Right cardiac atrium (tissue), 5 donors: ENCODE data around the gene BTG3. TPM values are rescaled to one million over a fixed set of nuclear protein-coding genes. Genes with fewer than 3 reads are reported as not detected.

Source experiments
- ATAC-seq, 2 donors: fragments of 200-7000 bp; cut with Tn5 transposase; one replicate each; pipeline versions ENCODE4 v1.8.0 to v1.9.1; 2020; ENCODE audit warnings: moderate library complexity in 2 of 2, mild to moderate bottlenecking in 1 of 2
- DNase-seq, 3 donors: peaks; one replicate each; pipeline ENCODE4 v3.0.0-alpha.2; 2020
- H3K27ac ChIP-seq: one replicate; pipeline ENCODE4 v1.5.1; 2013; ENCODE audit warnings: mild to moderate bottlenecking, low read length, control low read depth, moderate library complexity
- H3K27me3 ChIP-seq: one replicate; pipeline ENCODE4 v1.6.1; 2013; ENCODE audit not compliant: control insufficient read depth, insufficient read depth
- H3K4me1 ChIP-seq: one replicate; pipeline ENCODE4 v1.6.1; 2013; ENCODE audit warnings: low read length; ENCODE audit not compliant: control insufficient read depth, insufficient read depth
- H3K4me3 ChIP-seq: one replicate; pipeline ENCODE4 v1.5.1; 2013; ENCODE audit warnings: low read length, control low read depth
- H3K9me3 ChIP-seq: one replicate; pipeline ENCODE4 v1.6.1; 2013; ENCODE audit warnings: low read length; ENCODE audit not compliant: control insufficient read depth
- WGBS: extraction: QIAGEN DNeasy Blood & Tissue Kit; methylation state at CpG from one replicate; pipeline ENCODE4 v1.1.7; 2013; 5-methylcytosine and 5-hydroxymethylcytosine counted together
- intact Hi-C, 4 donors: fragments of 100-400 bp; cut with DNase I; formaldehyde crosslinking; loops; one replicate each; pipeline versions ENCODE4 v1.11.0 to v1.14.0; 2022 to 2023
- polyA plus RNA-seq: library from polyadenylated mRNA; stranded (reverse); fragments of 200-250 nt; gene quantifications from one replicate; pipeline ENCODE4 v1.2.3, GENCODE V29; 2013
- total RNA-seq, 4 donors: library from RNA; stranded (reverse); fragmentation: NEBNext Ultra II Directional; extraction: Animal tissue kit (Norgen Biotek cat#: 25700); gene quantifications; one replicate each; pipeline ENCODE4 v1.2.1, GENCODE V29; 2021
- donor health status: healthy with polysubstance abuse.
- donor health status: DM: no; HTN: yes; CAD: no.
- donor health status: DM: no; HTN: no; CAD: no.
- donor health status: DM: no; HTN: yes; CAD: no; lungs with severe emphysema.
- donor health status: DM: yes; HTN: yes; CAD: no.

Gene BTG3
- total and polyA plus RNA-seq, 5 donors = 21.7 to 33.7 (median 23.1) TPM

GRCh38 chr21:17622018-17622417 is 9.3 kb upstream of the BTG3 start:
- ATAC-seq (no peak), DNase-seq (no peak)
- Histone ChIP-seq H3K27ac (no peak overlapping the region), H3K27me3 (no peaks in the 10 kb centered on the region), H3K4me1 (no peaks in the 10 kb centered on the region), H3K4me3 (no peak overlapping the region), H3K9me3 (no peaks in the 10 kb centered on the region)
- intact Hi-C loops = no loop called here
- whole genome bisulfite sequencing = 84% methylated on average over 2 of the region's 2 CpGs

DNA sequence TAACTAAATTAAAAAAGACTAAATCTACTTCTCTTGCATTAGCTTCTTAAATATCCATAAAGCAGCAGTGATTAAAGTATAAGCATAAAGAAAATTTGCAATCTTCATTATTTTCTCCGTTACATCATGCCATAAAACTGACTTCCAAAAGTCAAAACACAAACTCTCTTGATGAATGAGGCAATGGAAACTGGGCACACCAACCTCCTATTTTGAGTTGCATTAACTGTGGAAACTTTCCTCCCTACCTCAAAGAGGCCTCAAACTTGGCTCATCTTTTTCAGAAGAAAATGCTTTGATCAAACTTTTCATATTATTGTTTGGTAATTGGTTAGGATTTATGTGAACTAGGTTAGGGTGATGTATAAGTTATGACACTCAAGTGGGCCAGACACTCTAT is 4.1 kb upstream of the BTG3 start:
- Histone ChIP-seq H3K27ac (no peak overlapping the region), H3K9me3 (no peaks in the 10 kb centered on the region), H3K4me3 (no peak overlapping the region), H3K4me1 (no peaks in the 10 kb centered on the region), H3K27me3 (no peaks in the 10 kb centered on the region)
- WGBS = 86% methylated on average over 1 of the region's 1 CpG
- ATAC-seq (no peak), DNase-seq (no peak)
- intact Hi-C loops = no loop called here

GRCh38 chr21:17613242-17613676 is 558 bp upstream of the BTG3 start:
- ATAC-seq = peak; percentile 30 to 37

GRCh38 chr21:17612023-17612564 is 607 bp downstream of the BTG3 start:
- WGBS = under 1% methylated on average over 50 of the region's 50 CpGs
- DNase-seq (peak; percentile 44 to 79 (median 76)), ATAC-seq (peak; percentile 11 to 46)
- Histone ChIP-seq H3K27me3 (no peaks in the 10 kb centered on the region), H3K27ac (peak overlapping the region; percentile 73), H3K9me3 (no peaks in the 10 kb centered on the region), H3K4me3 (peak overlapping the region; percentile 92), H3K4me1 (no peaks in the 10 kb centered on the region)
- intact Hi-C loops = no loop called here

More at GRCh38 chr21:17613242-17613676, 558 bp upstream of the BTG3 start:
- WGBS = 18% methylated on average over 16 of the region's 16 CpGs
- Histone ChIP-seq H3K27me3 (no peaks in the 10 kb centered on the region), H3K4me3 (peak overlapping the region; percentile 92), H3K9me3 (no peaks in the 10 kb centered on the region), H3K27ac (peak overlapping the region; percentile 61), H3K4me1 (no peaks in the 10 kb centered on the region)
- DNase-seq = peak; percentile 60 to 85 (median 80)
- intact Hi-C loops = no loop called here

GRCh38 chr21:17611414-17612022 is 1.2 kb downstream of the BTG3 start:
- intact Hi-C loops = no loop called here
- ATAC-seq (peak; percentile 77 to 84), DNase-seq (peak; percentile 85 to 93 (median 88))
- Histone ChIP-seq H3K4me3 (peak overlapping the region; percentile 92), H3K27me3 (no peaks in the 10 kb centered on the region), H3K27ac (peak overlapping the region; percentile 86), H3K4me1 (no peaks in the 10 kb centered on the region), H3K9me3 (no peaks in the 10 kb centered on the region)
- WGBS = under 1% methylated on average over 26 of the region's 26 CpGs

DNA sequence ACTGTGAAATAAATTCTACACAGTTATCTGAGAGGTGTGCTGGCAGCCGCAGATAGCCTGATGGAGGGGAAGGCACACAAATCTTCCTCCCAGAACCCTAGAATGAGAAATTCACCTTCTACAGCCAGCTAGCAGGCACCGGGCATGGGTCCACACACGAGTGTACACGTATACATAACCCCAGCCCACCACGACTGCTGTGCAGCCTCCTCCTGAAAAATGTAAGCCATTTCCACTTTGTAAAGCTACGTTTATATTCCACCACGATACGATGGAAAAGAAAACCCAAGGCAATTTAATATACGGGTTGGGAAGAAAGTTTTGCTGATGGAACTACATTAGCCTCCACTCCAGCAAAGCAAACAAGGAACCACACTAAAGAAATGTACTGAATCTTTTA is 1.8 kb downstream of the BTG3 start:
- DNase-seq = peak in 2 of 3 donors; percentile 17 to 55
- H3K9me3 ChIP-seq = no peaks in the 10 kb centered on the region
- 33% methylated on average over 9 of the region's 9 CpGs for WGBS
- ATAC-seq = no peak
- no peaks in the 10 kb centered on the region for H3K27me3 ChIP-seq
- H3K4me3 ChIP-seq = peak overlapping the region; percentile 92
- intact Hi-C loops = no loop called here
- peak overlapping the region; percentile 17 for H3K27ac ChIP-seq
- H3K4me1 ChIP-seq = no peaks in the 10 kb centered on the region

GRCh38 chr21:17609681-17610080 is 3.0 kb downstream of the BTG3 start:
- 98% methylated on average over 2 of the region's 2 CpGs for WGBS
- no peak for DNase-seq
- no peak for ATAC-seq
- intact Hi-C loops = no loop called here
- H3K4me1 ChIP-seq = no peaks in the 10 kb centered on the region
- no peaks in the 10 kb centered on the region for H3K27me3 ChIP-seq
- H3K9me3 ChIP-seq = no peaks in the 10 kb centered on the region
- no peak overlapping the region for H3K27ac ChIP-seq
- no peak overlapping the region for H3K4me3 ChIP-seq

DNA sequence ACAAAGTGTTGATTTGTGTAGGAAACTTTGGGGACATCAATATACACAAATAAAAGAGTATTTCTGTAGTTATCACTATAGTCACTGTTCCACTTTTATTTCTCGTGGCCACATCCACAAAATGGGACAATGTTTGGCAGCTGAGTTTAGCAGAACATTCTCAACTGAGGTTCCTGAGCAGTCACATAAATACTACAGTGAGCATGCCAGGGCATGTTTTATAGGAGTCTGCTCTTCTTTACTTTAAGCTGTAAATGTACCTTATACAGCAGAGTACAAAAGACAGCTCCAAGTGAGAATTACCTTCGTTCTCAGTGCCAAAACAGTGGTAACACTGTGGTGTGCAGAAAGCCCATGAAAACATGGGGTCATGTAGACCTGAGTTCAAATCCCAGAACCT is 5.0 kb downstream of the BTG3 start:
- H3K4me1 ChIP-seq = no peaks in the 10 kb centered on the region
- no peaks in the 10 kb centered on the region for H3K27me3 ChIP-seq
- H3K9me3 ChIP-seq = no peaks in the 10 kb centered on the region
- H3K27ac ChIP-seq = no peak overlapping the region
- no peak overlapping the region for H3K4me3 ChIP-seq
- intact Hi-C loops = no loop called here
- DNase-seq = no peak
- 93% methylated on average over 2 of the region's 2 CpGs for WGBS
- ATAC-seq = no peak

GRCh38 chr21:17602874-17603273 is 9.8 kb downstream of the BTG3 start:
- Histone ChIP-seq H3K9me3 (no peaks in the 10 kb centered on the region), H3K27me3 (no peaks in the 10 kb centered on the region), H3K27ac (no peak overlapping the region), H3K4me1 (no peaks in the 10 kb centered on the region), H3K4me3 (no peak overlapping the region)
- WGBS = 85% methylated on average over 3 of the region's 3 CpGs
- ATAC-seq (no peak), DNase-seq (no peak)
- intact Hi-C loops = no loop called here

GRCh38 chr21:17598437-17598836 is 14.3 kb downstream of the BTG3 start:
- WGBS = 93% methylated on average over 3 of the region's 3 CpGs
- H3K4me1 ChIP-seq = no peaks in the 10 kb centered on the region
- no peaks in the 10 kb centered on the region for H3K27me3 ChIP-seq
- H3K27ac ChIP-seq = no peak overlapping the region
- intact Hi-C loops = no loop called here
- H3K9me3 ChIP-seq = no peaks in the 10 kb centered on the region
- no peak overlapping the region for H3K4me3 ChIP-seq
- no peak for ATAC-seq
- DNase-seq = no peak

DNA sequence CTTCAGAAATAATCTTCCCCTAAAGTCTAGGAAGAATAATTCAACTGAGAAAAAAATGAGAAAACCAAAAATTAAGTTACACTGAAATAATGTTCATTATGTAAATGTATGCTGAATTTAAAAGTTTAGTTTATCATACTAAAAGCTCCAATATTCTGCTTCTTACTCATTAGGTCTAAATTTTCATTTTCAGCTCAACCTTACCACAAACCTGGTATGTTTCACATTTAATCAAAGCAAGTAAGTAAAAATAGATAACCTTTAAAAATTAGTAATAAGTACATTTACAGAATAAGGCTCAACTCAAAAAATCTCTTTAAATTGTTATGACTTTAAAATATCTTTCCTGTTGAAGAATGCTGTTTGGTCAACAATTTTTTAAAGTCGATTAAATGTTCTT is 15.0 kb downstream of the BTG3 start:
- Histone ChIP-seq H3K4me1 (no peaks in the 10 kb centered on the region), H3K27me3 (no peaks in the 10 kb centered on the region), H3K9me3 (no peaks in the 10 kb centered on the region), H3K4me3 (no peak overlapping the region), H3K27ac (no peak overlapping the region)
- WGBS = 74% methylated on average over 1 of the region's 1 CpG
- DNase-seq = no peak
- no peak for ATAC-seq
- intact Hi-C loops = no loop called here
